CD4-positive, alpha-beta memory T cell (primary cell): ENCODE results near the gene UBL7. TPM values are rescaled to one million over a fixed set of nuclear protein-coding genes. Genes with fewer than 3 reads are reported as not detected.

ENCODE experiments used
- CTCF ChIA-PET: fragments of 350-600 bp; sonication (Branson Sonifier 250); formaldehyde crosslinking; loops from one replicate; lab custom pipeline; 2021; ENCODE audit warnings: inconsistent platforms; ENCODE audit not compliant: partially characterized antibody; lab: Charles Lee
- POLR2A ChIA-PET: fragments of 350-600 bp; sonication (Branson Sonifier 250); formaldehyde crosslinking; loops from one replicate; lab custom pipeline; 2021; ENCODE audit not compliant: partially characterized antibody; lab: Charles Lee
- DNase-seq, 5 donors: peaks; one replicate each; pipeline versions ENCODE4 v3.0.0 to v3.0.0-alpha.2; 2020 to 2022; ENCODE audit warnings: mixed read lengths in 1 of 5
- H3K27ac ChIP-seq: one replicate; pipeline ENCODE4 v1.7.0; 2013; ENCODE audit warnings: low read depth, low read length
- H3K27me3 ChIP-seq: 2 replicates; pipeline ENCODE4 v1.7.0; 2013; ENCODE audit warnings: mild to moderate bottlenecking, low read length, moderate library complexity; ENCODE audit not compliant: insufficient read depth
- H3K36me3 ChIP-seq: 2 replicates; pipeline ENCODE4 v1.7.0; 2013; ENCODE audit warnings: mild to moderate bottlenecking, low read length, moderate library complexity; ENCODE audit not compliant: insufficient read depth
- H3K4me1 ChIP-seq: 2 replicates; pipeline ENCODE4 v1.7.0; 2013; ENCODE audit warnings: mild to moderate bottlenecking, low read length, moderate library complexity; ENCODE audit not compliant: insufficient read depth
- H3K4me3 ChIP-seq, 2 donors: one replicate each; pipeline ENCODE4 v1.7.0; 2013; ENCODE audit warnings: low read length in 2 of 2, mild to moderate bottlenecking in 1 of 2
- H3K9me3 ChIP-seq, 2 donors: one replicate each; pipeline ENCODE4 v1.7.0; 2013; ENCODE audit warnings: low read length in 2 of 2, control low read depth in 1 of 2; ENCODE audit not compliant: control insufficient read depth in 1 of 2
- H3K27ac Mint-ChIP-seq, 7 donors: one replicate each; pipeline ENCODE4 v1.8.0; 2020 to 2021; ENCODE audit warnings: mixed read lengths in 7 of 7, mild to moderate bottlenecking in 6 of 7, inconsistent platforms in 3 of 7, moderate library complexity in 3 of 7
- H3K27me3 Mint-ChIP-seq, 2 donors: one replicate each; pipeline ENCODE4 v1.8.0; 2020 to 2021; ENCODE audit warnings: mixed read lengths in 2 of 2
- H3K36me3 Mint-ChIP-seq, 2 donors: one replicate each; pipeline ENCODE4 v1.8.0; 2020 to 2021; ENCODE audit warnings: mixed read lengths in 2 of 2, inconsistent platforms in 1 of 2, mild to moderate bottlenecking in 1 of 2
- H3K4me1 Mint-ChIP-seq, 4 donors: one replicate each; pipeline ENCODE4 v1.8.0; 2020 to 2021; ENCODE audit warnings: mixed read lengths in 4 of 4, mild to moderate bottlenecking in 1 of 4
- H3K4me3 Mint-ChIP-seq, 8 donors: one replicate each; pipeline ENCODE4 v1.8.0; 2020 to 2021; ENCODE audit warnings: mixed read lengths in 8 of 8, mild to moderate bottlenecking in 7 of 8, moderate library complexity in 6 of 8, inconsistent platforms in 3 of 8
- H3K9me3 Mint-ChIP-seq, 8 donors: one replicate each; pipeline ENCODE4 v1.8.0; 2020 to 2021; ENCODE audit warnings: mixed read lengths in 8 of 8, mild to moderate bottlenecking in 5 of 8, inconsistent platforms in 3 of 8, moderate library complexity in 1 of 8
- intact Hi-C: fragments of 100-400 bp; cut with micrococcal nuclease; formaldehyde crosslinking; loops from one replicate; pipeline ENCODE4 v1.15.1; 2023
- polyA plus RNA-seq, 2 donors: library from polyadenylated mRNA; unstranded; fragments of 300-500 nt; fragmentation: Illumina TruSeq; gene quantifications; one replicate each; pipeline ENCODE4 v1.2.3, GENCODE V29; 2021
- total RNA-seq, 2 experiments: library from RNA; stranded (reverse); gene quantifications; one replicate each; pipeline ENCODE4 v1.2.3, GENCODE V29; 2021

UBL7 gene
- total and polyA plus RNA-seq, 4 experiments from 2014 or later, result 36.4 to 96.5 (median 66.5) TPM

DNA sequence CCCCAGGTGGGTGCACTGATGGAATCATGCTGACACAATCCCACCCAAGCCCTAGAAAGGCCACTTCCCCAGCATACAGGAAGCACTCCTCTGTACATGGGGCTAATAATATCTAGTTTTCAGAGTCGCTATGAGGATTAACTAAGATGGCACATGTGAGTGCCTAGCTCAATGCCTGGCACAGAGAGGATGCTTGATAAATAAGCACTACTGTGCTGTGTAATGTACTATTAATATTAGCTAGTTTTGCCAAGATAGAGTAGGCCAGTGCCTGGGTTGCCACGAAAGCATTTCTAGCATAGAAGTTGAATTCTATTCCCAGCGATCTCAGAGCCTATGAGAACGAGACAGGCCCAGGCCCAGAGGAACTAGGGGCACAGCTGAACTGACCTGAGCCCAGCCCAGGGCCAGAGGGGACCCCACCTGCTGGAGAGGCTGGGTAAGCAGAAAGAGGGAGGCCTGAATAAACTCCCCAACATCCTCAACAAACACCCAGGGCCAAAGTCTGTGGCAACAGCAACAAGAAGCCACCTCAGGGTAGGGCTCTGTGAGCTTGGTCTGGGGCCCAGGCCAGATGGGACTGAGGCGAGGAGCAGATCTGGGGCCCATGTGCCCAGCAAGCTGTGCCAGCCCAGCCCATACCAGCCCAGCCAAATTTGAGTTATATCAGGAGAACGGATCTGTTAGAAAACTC, 19.6 kb downstream of the UBL7 start:
- peaks cover 17% of the 10 kb centered on the region for H3K36me3 ChIP-seq
- H3K4me3 ChIP-seq, result no peak overlapping the region
- CTCF ChIA-PET, result interaction anchor here (1.5 to 26.0 kb wide), 3 partner anchors 8 to 62 kb away, joined by 4 to 550 read pairs (median 21); no protein-coding TSS in a partner anchor
- intact Hi-C loops, result no loop called here
- no peaks in the 10 kb centered on the region for H3K27me3 Mint-ChIP-seq
- H3K4me1 ChIP-seq, result no peaks in the 10 kb centered on the region
- POLR2A ChIA-PET, result no interaction called here
- H3K36me3 Mint-ChIP-seq, result peaks cover 15 to 18% of the 10 kb centered on the region in 2 donors
- H3K27ac Mint-ChIP-seq, result no peak overlapping the region
- no peak for DNase-seq
- peaks cover 0 to 2% (median 0%) of the 10 kb centered on the region in 8 donors for H3K9me3 Mint-ChIP-seq
- no peak overlapping the region for H3K27ac ChIP-seq
- no peaks in the 10 kb centered on the region for H3K9me3 ChIP-seq
- H3K4me3 Mint-ChIP-seq, result no peak overlapping the region
- H3K4me1 Mint-ChIP-seq, result no peaks in the 10 kb centered on the region
- no peaks in the 10 kb centered on the region for H3K27me3 ChIP-seq

DNA sequence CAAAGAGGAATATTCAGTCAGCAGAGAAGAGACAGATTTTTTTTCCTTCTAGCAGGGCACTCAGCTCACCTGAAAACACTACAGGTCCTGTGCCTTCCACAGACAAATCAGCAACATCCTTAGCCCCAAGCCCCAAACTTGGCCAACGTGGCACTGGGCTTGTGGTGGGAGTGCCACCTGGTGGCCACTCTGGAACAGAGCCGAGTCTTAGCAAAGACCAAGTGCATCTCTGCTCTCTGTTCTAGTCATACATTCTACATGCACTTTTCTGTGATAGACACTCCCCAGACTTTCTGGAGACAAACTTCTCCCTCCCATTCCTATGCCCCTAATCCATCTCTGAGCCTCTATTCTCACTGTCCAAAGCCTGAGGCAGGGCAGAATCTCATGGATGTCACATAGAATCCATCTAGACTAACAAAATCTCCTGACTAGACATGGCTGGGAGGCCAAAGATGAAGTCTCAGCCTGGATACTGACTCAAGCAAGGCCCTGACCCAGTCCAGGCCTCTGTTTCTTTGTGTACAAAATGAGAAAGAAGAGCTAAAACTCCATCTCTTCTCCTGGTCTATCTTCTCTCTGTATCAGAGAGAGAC, 22.1 kb downstream of the UBL7 start:
- intact Hi-C loops, result loop anchor here (1.0 to 2.0 kb wide), 4 partner anchors 22 to 193 kb away; partner anchors contain the start of gene UBL7

DNA sequence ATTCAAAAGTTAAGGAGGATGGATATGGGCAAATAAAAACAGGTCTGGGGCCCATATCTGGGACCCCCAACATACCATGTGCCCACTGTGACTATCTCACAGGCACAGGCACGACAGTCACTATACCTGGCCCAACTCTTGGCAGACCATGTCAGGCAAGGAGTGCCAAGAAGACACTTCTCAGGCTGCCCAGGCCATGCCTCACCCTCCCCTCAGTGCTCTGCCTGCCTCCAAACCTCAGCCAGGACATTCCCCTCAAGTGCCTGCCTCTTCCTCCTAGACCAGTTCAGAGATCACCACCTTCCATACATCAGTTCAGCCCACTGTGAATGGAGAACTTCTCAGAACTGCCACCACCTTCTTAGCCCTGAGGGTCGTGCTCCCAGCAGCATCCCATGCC, 22.8 kb downstream of the UBL7 start:
- no peaks in the 10 kb centered on the region for H3K27me3 Mint-ChIP-seq
- H3K4me3 Mint-ChIP-seq, result no peak overlapping the region
- peak overlapping the region in 1 of 7 donors; percentile 9 for H3K27ac Mint-ChIP-seq
- POLR2A ChIA-PET, result interaction anchor here (1.5 to 2.1 kb wide), 2 partner anchors 53 to 56 kb away, joined by 4 to 5 read pairs; no protein-coding TSS in a partner anchor
- no peak for DNase-seq
- CTCF ChIA-PET, result interaction anchor here (0.8 to 26.0 kb wide), 6 partner anchors 9 to 59 kb away, joined by 3 to 550 read pairs (median 6); no protein-coding TSS in a partner anchor
- H3K4me1 Mint-ChIP-seq, result peaks cover 4 to 17% (median 11%) of the 10 kb centered on the region in 4 donors
- H3K4me1 ChIP-seq, result peaks cover 11% of the 10 kb centered on the region
- intact Hi-C loops, result loop anchor here (1.0 to 2.0 kb wide), 4 partner anchors 23 to 194 kb away; partner anchors contain the start of gene UBL7
- H3K4me3 ChIP-seq, result no peak overlapping the region
- no peaks in the 10 kb centered on the region for H3K27me3 ChIP-seq
- H3K27ac ChIP-seq, result no peak overlapping the region
- H3K9me3 Mint-ChIP-seq, result no peaks in the 10 kb centered on the region
- H3K36me3 ChIP-seq, result no peaks in the 10 kb centered on the region
- H3K36me3 Mint-ChIP-seq, result no peaks in the 10 kb centered on the region
- no peaks in the 10 kb centered on the region for H3K9me3 ChIP-seq

More for the DNA sequence above, 22.1 kb downstream of the UBL7 start:
- Histone ChIP-seq H3K4me3 (no peak overlapping the region), H3K36me3 (no peaks in the 10 kb centered on the region), H3K9me3 (no peaks in the 10 kb centered on the region), H3K27me3 (no peaks in the 10 kb centered on the region), H3K4me1 (peaks cover 11% of the 10 kb centered on the region), H3K27ac (no peak overlapping the region)
- Mint-ChIP-seq H3K4me1 (peaks cover 4 to 17% (median 11%) of the 10 kb centered on the region in 4 donors), H3K36me3 (no peaks in the 10 kb centered on the region), H3K27ac (peak overlapping the region in 1 of 7 donors; percentile 9), H3K9me3 (no peaks in the 10 kb centered on the region), H3K27me3 (no peaks in the 10 kb centered on the region), H3K4me3 (peak overlapping the region in 1 of 8 donors; percentile 44)
- POLR2A ChIA-PET, result interaction anchor here (2.1 kb wide), 1 partner anchor 54 kb away, joined by 5 read pairs; no protein-coding TSS in a partner anchor
- peak; percentile 61 to 71 (median 66) for DNase-seq
- CTCF ChIA-PET, result interaction anchor here (0.8 to 26.0 kb wide), 12 partner anchors 8 to 75 kb away, joined by 3 to 550 read pairs (median 3); no protein-coding TSS in a partner anchor

DNA sequence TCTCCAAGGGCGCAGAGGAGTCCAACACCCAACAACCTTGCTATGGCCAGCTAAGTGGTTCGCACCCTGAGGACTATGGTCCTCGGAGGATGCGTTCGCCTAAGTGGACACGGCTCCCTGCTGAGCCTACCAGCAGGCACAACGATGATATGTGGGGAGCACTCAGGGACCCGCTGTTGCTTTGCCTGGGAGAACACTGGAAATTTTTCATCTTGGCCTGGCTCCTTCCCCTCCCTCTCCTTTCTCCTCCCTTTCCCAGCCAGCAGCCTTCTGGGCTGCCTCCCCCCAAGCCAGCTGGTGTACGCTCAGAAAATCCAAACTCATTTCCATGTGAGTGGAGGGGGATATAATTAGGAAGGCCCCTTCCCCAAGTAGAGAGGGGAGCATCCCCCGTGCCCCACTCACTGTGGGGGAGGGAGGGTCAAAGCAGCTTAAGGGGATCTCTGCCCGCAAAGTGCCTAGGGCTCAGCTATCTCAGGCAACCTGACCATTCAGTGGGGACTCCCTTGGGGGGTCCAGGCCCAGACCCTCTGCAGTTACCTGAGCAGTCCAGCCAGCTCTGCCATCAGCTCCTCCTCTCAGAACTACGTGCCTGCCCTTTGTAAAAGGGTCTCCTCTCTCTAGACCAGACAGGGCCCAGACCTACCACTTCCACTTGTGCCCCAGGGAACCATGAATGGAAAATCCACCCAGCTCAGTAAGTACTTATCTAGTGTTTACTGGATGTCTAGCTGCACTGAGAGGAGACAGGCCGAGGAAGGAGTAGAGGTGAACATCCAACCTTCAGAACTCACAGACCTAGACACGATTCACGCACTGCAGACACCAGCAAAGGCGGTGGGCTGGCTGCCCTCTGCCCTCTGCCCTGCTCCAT, 26.5 kb downstream of the UBL7 start:
- peaks cover 6 to 35% (median 17%) of the 10 kb centered on the region in 4 donors for H3K4me1 Mint-ChIP-seq
- POLR2A ChIA-PET, result interaction anchor here (0.6 to 2.5 kb wide), 7 partner anchors 26 to 60 kb away, joined by 3 to 6 read pairs (median 3); no protein-coding TSS in a partner anchor

DNA sequence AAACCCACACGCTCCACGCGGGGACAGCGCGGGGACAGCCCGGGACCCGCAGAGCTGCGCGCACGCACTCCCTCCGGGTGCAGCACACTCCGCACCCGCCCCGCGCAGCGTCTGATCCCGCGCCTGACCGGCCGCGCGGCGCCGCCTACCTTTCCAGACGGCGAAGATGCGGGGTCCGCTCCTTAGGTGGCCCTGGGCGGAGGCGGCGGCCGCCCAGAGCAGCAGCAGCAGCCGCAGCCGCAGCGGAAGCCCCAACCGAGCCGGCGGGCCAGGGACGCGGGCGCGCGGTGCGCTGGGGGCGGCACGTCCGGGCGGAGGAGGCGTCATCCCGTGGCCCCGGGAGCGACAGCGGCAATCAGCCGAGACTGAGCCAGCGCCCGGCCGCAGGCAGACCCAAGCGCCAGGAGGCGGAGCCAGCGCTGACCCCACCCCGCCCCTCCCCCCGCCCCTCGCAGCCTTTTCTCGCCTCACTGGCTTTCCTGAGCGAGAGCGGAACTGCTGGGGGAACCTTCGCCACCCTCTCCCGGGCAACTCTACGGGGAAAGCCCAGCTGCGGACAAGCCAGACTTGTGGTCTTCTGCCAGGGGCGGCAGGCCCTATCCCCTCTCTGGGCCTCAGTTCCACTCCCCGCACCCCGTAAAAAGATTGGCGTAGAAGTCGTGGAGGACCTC, 27.2 kb downstream of the UBL7 start, which contains the start of gene SEMA7A:
Gene SEMA7A (minus strand): TSS at position 367 of the 671 bp plus-strand sequence. CDS start 40 bp downstream, at position 327.
- H3K9me3 ChIP-seq, result no peaks in the 10 kb centered on the region
- H3K27ac ChIP-seq, result no peak within 1 kb of the TSS
- Mint-ChIP-seq H3K9me3 (no peaks in the 10 kb centered on the region), H3K36me3 (no peaks in the 10 kb centered on the region), H3K4me3 (peak within 1 kb of the TSS; percentile 66 to 91 (median 81)), H3K27me3 (peaks cover 2 to 3% of the 10 kb centered on the region in 2 donors), H3K4me1 (peaks cover 6 to 35% (median 17%) of the 10 kb centered on the region in 4 donors), H3K27ac (peak within 1 kb of the TSS in 4 of 7 donors; percentile 19 to 70 (median 53))
- ChIA-PET CTCF (interaction anchor here (26.0 kb wide), 1 partner anchor 55 kb away, joined by 550 read pairs; no protein-coding TSS in a partner anchor), POLR2A (interaction anchor here (0.6 to 2.5 kb wide), 8 partner anchors 25 to 59 kb away, joined by 3 to 8 read pairs (median 4); partner anchors contain the start of gene UBL7)
- peak; percentile 50 to 65 (median 55) for DNase-seq
- H3K4me3 ChIP-seq, result peak within 1 kb of the TSS; percentile 52 to 62
- H3K27me3 ChIP-seq, result no peaks in the 10 kb centered on the region
- intact Hi-C loops, result loop anchor here (1.0 kb wide), 1 partner anchor 51 kb away; no protein-coding TSS in a partner anchor
- H3K4me1 ChIP-seq, result peaks cover 17% of the 10 kb centered on the region
- H3K36me3 ChIP-seq, result no peaks in the 10 kb centered on the region

More for the DNA sequence above, 26.5 kb downstream of the UBL7 start:
- CTCF ChIA-PET, result interaction anchor here (26.0 kb wide), 1 partner anchor 55 kb away, joined by 550 read pairs; no protein-coding TSS in a partner anchor
- no peak overlapping the region for H3K27ac ChIP-seq
- H3K27me3 ChIP-seq, result no peaks in the 10 kb centered on the region
- Mint-ChIP-seq H3K4me3 (peak overlapping the region; percentile 66 to 91 (median 81)), H3K9me3 (no peaks in the 10 kb centered on the region), H3K27ac (peak overlapping the region in 5 of 7 donors; percentile 19 to 70 (median 42)), H3K36me3 (no peaks in the 10 kb centered on the region), H3K27me3 (peaks cover 2 to 3% of the 10 kb centered on the region in 2 donors)
- DNase-seq, result no peak
- H3K9me3 ChIP-seq, result no peaks in the 10 kb centered on the region
- peak overlapping the region; percentile 52 to 62 for H3K4me3 ChIP-seq
- no peaks in the 10 kb centered on the region for H3K36me3 ChIP-seq
- peaks cover 17% of the 10 kb centered on the region for H3K4me1 ChIP-seq
- intact Hi-C loops, result loop anchor here (1.0 kb wide), 1 partner anchor 52 kb away; no protein-coding TSS in a partner anchor
